SIG-M5 treated with dmso at 0.1 percent for 504 hours (cell line): ENCODE data around the gene DIP2C.
"Not testable (repeated sequence)": the region's sequence is repeated elsewhere in the genome, so short reads cannot be mapped to it uniquely, and the experiment has no call there.

ENCODE experiments used
- DNase-seq: peaks from one replicate; lab custom pipeline; 2025; ENCODE audit not compliant: unreplicated experiment; lab: John Stamatoyannopoulos, UW

Gene DIP2C

DNA sequence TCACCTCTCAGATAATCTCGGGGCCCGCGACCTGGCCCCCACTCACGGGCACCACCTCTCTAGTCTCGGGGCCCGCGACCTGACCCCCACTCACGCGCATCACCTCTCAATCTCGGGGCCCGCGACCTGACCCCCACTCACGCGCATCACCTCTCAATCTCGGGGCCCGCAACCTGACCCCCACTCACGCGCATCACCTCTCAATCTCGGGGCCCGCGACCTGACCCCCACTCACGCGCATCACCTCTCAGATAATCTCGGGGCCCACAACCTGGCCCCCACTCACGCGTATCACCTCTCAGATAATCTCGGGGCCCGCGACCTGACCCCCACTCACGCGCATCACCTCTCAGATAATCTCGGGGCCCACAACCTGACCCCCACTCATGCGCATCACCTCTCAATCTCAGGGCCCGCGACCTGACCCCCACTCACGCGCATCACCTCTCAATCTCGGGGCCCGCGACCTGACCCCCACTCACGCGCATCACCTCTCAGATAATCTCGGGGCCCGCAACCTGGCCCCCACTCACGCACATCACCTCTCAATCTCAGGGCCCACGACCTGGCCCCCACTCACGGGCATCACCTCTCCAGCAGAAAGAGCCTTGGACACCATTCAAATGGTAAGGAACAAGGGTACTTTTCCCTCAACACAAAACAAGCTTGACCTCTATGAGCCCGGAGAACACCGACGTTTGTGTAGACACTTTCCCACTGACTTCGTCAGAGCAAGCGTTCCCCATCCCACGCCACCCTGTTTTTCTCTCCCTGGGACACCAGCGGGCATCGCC is 104.8 kb downstream of the DIP2C start:
- DNase-seq, result not testable (repeated sequence)

DNA sequence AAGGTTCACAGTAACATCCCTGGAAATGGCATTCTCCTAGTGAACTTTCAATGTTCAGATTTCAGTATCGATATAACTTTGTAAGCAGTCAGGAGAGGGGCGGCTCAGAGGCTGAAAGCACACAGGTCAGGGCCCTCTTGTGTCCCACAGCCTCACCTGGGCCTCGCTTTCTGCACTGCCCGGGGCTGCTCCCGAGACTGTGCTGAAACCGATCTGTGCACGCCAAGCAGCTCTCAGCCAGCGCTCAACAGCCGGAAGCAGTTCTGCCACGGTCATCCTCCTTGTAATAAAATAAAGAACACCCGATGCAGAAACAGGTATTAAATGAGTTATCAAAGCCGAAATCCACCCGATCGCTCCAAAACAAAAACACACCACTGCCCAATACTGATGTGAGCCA is 106.0 kb downstream of the DIP2C start:
- no peak for DNase-seq

DNA sequence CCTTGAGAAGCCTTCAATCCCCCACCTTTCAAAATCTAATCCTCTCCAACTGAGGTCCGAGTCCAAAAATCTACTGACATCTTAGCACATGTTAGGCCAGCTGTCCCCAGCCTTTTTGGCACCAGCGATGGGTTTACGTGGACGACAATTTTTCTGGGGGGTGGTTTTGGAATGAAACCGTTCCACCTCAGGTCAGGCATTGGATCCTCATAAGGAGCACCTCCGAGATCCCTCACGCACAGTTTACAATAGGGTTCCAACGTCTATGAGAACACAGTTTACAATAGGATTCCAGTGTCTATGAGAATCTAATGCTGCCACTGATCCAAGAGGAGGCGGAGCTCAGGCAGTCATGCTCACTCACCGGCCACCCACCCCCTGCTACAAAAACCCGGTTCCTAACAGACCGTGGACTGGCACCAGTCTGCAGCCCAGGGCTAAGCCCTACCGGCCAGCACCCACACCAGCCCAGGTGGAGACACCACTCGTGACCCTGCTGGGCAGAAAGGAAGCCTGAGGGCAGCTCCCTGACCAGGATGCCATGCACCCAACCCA is 107.6 kb downstream of the DIP2C start:
- no peak for DNase-seq

DNA sequence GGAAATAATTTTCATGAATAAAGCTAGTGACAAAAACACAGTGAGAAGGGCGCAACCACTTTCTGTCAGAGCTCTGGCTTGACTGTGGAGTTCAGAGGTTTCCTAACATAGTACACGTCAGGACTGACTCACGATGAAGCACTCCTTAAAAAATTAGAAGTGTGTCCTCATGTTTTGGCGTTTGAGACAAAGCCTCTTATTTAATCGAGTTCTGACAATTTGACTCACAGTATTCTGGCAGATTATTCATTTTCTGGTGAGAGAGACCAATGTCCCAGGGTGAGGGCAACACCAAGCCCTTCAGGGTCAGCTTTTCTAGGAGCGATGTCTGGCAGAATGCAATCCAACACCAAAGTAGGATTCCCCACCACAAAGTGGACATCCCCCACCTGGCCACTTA is 108.7 kb downstream of the DIP2C start:
- no peak for DNase-seq

DNA sequence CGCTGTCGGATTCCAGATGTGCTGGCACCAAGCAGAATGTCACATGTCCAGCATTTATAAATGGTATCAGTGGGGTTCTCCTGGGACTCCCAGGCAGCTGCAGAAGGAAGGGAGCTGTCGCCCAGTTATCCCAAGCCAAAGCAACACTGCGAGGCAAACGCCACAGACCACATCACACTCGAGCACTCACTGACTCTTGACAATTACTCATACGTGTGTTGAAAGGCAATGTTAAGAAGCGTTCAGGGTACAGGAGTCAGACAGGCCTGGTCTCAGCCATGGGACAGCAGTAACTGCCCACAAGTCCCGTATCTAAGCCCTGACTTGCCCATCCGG is 113.4 kb downstream of the DIP2C start:
- no peak for DNase-seq

DNA sequence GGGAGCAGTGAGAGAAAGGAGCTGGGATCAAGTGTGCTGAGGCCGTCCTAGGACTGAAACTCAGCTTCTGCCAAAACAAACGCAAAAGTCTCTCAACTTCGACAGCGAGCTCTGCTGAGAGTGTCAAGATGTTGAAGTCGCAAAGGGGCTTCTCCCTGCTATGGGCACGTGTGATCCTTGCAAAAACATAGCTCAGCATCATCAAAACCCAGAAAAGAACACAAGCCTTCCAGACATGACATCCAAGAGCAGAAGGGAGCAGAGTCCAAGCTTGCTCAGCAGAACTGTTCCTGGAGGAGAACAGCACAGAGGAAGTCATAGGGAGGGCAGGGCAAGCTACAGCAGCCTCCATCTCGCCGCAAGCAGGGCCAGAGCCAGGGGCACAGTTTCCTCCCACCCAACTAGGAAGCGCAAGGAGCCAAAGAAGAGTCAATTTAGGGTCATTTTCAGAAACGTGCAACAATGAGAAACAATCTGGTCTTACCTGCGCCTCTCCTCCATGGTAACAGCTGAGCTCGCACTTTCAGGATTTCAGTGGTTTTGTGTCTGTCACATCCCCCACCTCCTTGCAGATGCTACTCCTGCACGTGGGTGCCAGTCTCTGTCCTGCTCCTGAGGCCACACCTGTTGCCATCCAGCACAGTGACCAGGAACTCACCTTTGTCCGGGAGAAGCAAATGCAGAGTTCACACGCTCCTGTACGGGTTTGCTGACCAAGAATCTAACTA is 113.9 kb downstream of the DIP2C start:
- no peak for DNase-seq

DNA sequence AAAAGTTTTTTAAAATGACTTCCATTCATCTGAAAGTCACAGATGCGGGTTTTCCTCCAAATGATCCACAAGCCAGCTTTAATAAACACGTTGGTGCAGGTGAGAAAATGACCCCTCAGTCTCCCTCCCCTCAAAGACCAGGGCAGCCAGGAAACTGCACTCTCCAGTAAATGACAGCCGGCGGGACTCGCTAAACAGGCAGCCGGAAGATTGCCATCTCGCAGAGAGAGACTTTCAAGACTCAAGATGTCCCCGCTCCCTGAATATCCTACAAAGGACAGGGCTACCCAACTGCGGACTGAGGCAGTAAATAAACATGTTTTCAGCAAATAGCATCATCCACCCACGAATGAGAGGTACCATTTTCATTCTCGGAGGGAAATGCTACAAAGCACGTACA is 116.8 kb downstream of the DIP2C start:
- no peak for DNase-seq

DNA sequence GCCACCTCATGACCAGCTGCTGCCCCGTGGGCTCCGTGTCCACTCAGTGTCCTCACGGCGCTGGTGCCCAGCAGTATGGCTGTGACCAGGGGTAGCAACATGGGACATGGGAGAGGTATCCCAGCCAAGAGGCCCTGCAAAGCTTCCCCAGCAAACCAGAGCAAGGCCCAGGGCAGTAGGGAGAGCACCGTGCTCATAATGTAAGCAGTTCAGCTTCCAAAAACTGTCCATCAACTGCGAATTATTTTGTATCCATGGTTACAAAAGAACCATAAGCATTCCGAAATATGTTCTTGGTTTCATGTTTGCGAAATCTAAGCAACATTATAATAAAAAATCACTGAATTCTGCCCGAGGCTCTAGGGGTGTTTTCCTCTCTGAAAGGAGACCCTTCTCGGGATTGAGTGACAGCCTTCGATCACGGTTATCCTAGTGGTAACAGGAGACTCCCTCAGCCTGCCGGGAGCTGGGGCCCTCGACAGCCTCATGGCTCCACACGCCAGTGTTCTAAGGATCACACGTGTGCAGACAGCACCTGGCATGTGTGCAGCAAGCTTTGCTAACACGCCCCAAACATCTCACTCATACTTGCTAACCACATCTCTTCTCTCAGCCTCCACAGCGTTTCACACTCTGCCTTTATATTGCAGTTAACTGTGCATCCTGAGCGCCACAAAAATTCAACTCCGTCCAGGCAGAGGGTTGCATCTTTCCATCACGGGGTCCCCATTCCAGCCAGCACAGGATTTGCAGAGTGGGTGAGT is 117.6 kb downstream of the DIP2C start:
- no peak for DNase-seq

DNA sequence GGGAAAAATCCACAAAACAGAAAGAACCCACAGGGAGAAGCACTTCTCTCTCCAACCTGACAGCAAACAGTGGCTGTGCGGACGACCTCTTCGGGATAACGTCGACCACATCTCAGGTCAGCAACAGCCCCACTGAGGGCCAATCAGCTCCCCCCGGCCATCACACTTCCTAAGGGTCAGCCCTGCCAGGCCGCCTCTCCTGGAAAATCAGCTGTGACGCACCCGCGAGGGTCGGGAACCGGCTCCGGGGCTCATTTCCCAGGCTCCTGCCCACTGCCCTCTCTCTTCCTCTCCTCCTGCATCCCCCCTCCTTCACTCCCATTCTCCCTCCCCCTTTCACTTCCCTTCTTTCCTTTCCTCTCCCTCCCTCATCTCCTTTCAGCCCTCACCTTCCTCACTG is 118.3 kb downstream of the DIP2C start:
- DNase-seq, result no peak

DNA sequence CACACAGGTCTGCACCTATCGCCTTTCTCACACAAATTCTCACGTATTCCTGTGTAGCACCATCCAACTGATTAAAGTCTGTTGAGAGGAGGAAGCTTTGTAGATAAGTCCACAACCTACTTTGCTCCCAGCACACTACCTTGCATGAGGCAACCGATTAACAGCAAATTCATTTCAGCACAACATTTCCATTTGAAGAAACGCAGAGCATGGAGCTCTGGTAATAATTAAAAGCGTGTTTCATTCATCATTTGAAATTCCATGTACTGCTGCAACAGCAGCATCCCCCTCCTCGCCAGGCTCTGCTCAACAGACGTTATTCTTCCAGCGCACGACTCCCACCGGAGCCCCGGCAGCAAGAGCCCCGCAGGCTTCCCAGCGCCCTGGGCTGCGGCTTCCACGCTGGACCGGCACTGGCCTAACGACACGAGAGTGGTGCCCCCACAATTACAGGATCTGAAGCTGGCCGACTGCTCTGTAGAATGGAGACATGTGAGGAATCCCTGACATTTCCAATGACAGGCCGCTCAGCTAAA is 118.8 kb downstream of the DIP2C start:
- DNase-seq, result no peak

DNA sequence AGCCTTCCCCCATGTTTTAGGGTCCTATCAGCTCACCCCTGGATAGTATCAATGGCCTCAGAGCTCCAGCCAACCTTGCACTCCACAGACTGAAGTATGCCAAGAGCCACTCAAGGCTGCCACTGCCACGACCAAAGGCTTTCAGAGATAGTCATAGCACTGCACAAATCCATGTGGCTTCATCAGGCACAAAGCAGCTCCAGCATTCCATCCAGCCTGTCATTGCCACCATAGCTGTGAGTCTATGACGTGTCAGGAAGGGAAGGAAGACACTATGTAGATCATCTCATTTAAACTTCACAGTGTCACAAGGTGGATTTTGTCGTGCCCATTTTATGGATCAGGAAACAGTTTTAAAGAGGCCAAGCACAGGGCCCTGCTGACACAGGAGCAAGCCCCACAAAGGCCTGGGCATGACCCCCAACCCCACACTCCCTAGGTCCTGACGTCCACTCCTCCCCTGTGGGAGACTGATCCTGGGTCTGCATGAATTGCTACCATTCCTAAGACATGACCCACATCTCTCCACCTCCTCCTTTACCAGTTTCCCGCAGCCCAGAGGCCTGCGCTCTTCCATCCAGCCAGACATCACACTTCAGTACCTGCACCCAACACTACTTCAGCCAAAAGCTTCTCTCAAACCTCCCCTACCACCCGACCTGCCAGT is 119.4 kb downstream of the DIP2C start:
- DNase-seq, result no peak

DNA sequence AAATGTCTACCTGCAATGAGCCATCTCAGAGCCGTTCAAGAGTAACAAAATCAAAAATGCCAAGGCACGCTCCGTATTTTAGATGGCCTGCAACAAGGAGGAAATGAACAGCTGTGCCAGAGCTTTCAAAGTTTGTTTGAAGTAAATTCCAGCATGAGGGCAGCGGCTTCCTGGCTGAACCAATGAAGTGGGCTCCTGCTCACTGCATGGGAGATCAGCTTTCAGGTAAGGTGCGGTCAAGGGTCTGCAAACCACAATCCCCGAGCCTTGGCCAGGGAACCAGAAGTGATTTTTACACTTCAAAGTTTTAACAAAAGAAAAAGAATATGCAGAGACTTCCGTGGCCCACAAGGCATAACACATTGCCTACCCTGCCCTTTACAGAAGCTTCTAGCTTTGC is 120.6 kb downstream of the DIP2C start:
- no peak for DNase-seq

DNA sequence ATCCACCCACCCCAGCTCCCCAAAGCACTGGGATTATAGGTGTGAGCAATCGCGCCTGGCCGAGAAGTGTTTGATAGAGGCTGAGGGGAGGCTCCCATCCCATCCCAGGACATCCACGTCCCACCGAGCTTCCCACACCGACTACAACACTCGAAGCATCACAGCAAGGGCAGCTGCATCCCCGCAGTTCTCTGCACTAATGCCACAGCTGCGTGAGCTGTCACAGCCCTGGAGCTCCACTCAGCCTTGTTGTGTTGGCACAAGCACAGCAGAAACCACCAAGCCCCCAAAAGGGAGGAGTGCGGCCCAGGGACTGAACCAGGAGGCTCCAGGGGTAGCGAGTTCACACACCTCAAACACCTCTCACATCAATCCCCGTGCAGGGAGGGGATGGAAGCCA is 121.6 kb downstream of the DIP2C start:
- no peak for DNase-seq

DNA sequence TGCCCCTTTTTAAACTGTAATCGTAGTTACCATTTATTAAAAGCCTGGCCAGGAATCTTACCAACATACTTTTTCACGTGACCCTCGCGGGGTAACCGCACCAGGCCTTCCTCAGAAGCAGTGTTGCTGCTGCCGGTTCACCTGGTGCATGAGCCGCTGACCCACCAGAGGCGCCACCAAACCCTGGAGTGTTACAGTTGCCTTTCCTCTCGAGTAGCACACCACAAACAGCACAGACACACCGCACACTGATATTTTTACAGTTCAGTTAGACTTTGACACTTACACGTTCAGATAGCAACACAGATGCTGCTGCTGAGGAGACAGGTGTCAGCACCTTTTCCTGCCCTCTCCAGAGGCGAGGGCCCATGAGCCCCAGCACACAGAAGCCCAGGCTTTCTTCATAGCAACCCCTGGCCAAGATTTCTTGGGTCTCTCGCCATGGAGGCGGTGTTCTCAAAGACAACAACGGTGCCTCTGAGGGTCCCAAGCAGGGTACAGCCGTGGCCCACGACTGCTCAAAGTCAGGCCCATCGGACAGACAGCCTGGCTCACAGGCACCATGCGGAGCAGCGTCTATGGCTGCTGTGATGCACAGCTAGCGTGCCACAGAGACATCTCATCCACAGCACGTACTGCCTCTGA is 123.1 kb downstream of the DIP2C start:
- no peak for DNase-seq

DNA sequence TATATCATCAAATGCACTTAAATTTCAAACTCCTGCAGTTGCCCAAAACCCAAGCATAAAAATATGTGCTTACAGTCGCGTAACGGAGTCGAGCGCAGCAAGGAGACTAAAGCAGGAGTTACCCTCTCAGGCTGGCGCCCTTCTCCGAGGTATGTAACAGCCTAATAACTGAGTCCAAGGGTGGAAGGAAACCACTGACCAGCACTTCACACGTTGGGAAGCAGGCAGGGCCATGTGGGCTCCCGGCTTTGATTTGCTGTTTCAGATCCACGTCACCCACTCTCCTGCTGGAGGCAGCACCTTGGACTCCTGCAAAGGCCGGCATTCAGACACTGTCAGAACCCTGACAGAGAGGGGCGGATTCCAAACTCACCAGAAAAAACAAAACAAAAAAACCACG is 123.8 kb downstream of the DIP2C start:
- no peak for DNase-seq

DNA sequence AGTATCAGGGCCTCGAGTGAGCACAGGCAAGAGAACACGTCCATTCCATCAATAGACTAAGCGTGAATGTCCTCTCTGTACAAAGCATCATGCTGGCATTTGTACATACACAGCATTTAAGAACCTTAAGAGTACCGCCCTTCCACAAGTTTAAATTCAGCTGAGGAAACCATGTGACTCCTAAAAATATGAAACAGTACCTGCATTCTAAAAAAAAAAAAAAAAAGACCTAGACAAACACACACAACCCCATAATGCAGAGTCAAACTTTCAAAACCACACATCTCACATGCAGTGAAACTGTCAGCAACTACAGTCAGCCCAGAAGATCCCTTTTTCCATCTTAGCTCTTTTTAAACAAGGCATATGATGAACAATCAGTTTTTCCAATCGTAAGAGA is 124.3 kb downstream of the DIP2C start:
- DNase-seq, result no peak

DNA sequence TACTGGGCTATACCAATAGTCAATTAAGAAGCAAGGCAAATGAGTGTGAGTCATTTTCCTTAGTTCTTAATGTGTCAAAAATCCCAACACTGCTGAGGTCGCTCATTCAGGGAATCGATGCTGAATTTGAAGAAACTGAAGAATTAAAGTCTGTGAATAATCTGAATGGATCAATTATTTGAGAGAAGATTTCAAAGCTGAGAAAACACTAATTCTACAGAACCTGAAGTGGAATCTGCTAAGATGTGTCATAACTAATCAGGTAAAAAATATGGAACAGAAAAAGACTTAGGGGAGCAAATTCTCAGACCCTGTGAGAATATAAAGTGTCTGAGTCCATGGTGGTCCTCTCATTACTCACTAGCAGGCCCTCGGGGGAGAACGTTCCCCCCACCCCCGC is 125.6 kb downstream of the DIP2C start:
- no peak for DNase-seq

DNA sequence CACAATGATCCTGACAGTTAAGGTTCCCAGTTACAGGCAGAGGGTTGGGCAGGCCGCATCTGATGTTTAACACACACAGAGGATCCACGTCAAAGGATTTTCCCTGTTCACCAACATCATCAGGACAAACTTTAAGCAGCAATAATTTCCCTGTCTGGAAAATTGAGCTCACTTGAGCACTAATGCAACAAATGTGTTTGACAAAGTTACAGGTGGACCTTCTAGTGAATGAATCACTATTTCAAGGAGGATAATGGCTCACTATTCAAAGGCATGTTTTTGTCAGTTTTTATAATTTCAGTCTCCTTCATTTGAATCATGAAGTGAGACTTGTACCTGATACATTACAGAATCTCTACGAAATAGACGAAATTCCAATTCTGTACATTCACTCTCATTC is 127.3 kb downstream of the DIP2C start:
- DNase-seq, result no peak

DNA sequence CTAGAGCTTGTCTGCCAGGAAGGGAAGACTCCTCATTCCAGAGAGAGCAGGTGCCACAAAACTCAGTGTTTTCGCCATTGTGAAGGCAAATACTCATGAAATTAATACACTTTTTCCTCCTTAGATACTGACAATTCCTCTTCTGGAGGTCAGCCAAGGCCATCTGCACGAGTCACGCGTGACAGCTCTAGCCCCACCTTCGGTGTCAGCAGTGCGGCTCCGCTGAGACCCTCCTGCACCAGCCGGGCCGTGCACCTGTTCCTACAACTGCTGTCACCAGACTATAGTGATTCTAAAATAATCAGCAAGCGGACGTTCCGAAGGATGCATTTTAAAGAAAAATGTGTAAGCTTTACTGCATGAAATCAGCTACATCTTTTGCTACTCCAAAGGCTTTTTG is 127.7 kb downstream of the DIP2C start:
- no peak for DNase-seq

DNA sequence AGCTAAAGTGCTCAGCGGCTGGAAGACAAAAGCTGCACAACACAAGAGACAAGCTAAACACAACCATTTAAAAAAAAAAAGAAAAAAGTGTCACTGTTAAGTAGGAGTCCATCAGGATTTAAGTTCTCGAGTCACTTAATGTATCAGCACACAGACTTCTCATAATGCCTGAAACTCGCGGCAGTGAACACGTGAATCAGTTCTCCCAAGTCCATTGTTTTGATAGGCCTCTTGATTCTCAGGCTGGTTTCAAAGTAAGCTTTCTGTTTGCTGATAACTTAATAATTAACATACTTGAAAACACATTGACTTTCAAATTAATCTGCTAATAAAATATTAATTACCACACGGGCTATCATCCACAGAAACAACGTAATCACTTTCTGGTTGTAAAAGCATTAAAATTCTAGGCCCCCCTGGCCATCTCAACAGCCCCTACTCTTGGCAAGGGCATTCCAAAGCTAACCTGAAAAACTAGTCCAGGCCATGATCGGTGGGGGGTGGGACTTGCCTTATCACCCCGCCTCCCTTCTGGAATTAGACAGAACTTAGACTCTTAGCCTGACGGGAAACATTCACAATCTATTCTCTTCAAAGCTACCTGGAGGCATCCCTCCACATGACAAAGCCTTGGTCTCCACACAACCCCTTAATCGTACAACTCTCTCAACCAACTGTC is 129.0 kb downstream of the DIP2C start:
- DNase-seq, result no peak
